Small intestine (tissue), 7 donors: ENCODE data around the gene B4GALNT1. TPM values are rescaled to one million over a fixed set of nuclear protein-coding genes. Genes with fewer than 3 reads are reported as not detected.
A peak's percentile ranks its signal among the peaks of the same experiment; 100 is the strongest.

Experiments used
- DNase-seq, 2 donors: peaks; one replicate each; pipeline versions ENCODE4 v3.0.0 to v3.0.0-alpha.2; 2013
- FAIRE-seq: peaks from 2 replicates; lab custom pipeline; 2012; peaks lifted over from hg19 to GRCh38; lab: Jason Lieb, UNC
- H3K27ac ChIP-seq, 3 donors: one replicate each; pipeline ENCODE4 v1.5.1; 2013; ENCODE audit warnings: low read length in 2 of 3, mild to moderate bottlenecking in 2 of 3, control low read depth in 1 of 3, inconsistent platforms in 1 of 3, low read depth in 1 of 3, moderate library complexity in 1 of 3
- H3K27me3 ChIP-seq, 3 donors: one replicate each; pipeline ENCODE4 v1.6.1; 2013; ENCODE audit warnings: low read length in 3 of 3, inconsistent platforms in 1 of 3; ENCODE audit not compliant: control insufficient read depth in 3 of 3, insufficient read depth in 3 of 3
- H3K36me3 ChIP-seq, 3 donors: one replicate each; pipeline ENCODE4 v1.6.1; 2013; ENCODE audit warnings: low read length in 3 of 3, inconsistent platforms in 1 of 3, low read depth in 1 of 3, mild to moderate bottlenecking in 1 of 3, moderate library complexity in 1 of 3; ENCODE audit not compliant: control insufficient read depth in 3 of 3, insufficient read depth in 2 of 3
- H3K4me1 ChIP-seq, 3 donors: one replicate each; pipeline ENCODE4 v1.6.1; 2013; ENCODE audit warnings: low read length in 2 of 3, inconsistent platforms in 1 of 3, low read depth in 1 of 3, mild to moderate bottlenecking in 1 of 3, moderate library complexity in 1 of 3; ENCODE audit not compliant: control insufficient read depth in 3 of 3, insufficient read depth in 2 of 3
- H3K4me3 ChIP-seq, 3 donors: one replicate each; pipeline ENCODE4 v1.5.1; 2013; ENCODE audit warnings: low read length in 3 of 3, control low read depth in 1 of 3, inconsistent platforms in 1 of 3, low read depth in 1 of 3, mild to moderate bottlenecking in 1 of 3, moderate library complexity in 1 of 3
- H3K9me3 ChIP-seq, 2 donors: one replicate each; pipeline ENCODE4 v1.6.1; 2013; ENCODE audit warnings: low read depth in 1 of 2, low read length in 1 of 2; ENCODE audit not compliant: control insufficient read depth in 2 of 2, insufficient read depth in 1 of 2
- WGBS, 3 donors: extraction: QIAGEN DNeasy Blood & Tissue Kit; methylation state at CpG; one replicate each; pipeline ENCODE4 v1.1.7; 2013; 5-methylcytosine and 5-hydroxymethylcytosine counted together
- polyA plus RNA-seq, 4 donors: library from polyadenylated mRNA; stranded (reverse) in 3 of 4; unstranded in 1 of 4; fragments of 200-250 nt in 3 of 4; fragments of 120-200 nt in 1 of 4; gene quantifications; one replicate each; pipeline versions ENCODE4 v1.2.1 to v1.2.3, GENCODE V29; 2013
- donor health status: healthy with polysubstance abuse.
- donor health status: control.
- donor health status: control.
- donor health status: Bipolar disorder and iron deficiency.
- donor health status: healthy.

B4GALNT1 gene
- polyA plus RNA-seq, 4 donors: 0.27 to 2.1 (median 0.95) TPM; not detected in 1

DNA sequence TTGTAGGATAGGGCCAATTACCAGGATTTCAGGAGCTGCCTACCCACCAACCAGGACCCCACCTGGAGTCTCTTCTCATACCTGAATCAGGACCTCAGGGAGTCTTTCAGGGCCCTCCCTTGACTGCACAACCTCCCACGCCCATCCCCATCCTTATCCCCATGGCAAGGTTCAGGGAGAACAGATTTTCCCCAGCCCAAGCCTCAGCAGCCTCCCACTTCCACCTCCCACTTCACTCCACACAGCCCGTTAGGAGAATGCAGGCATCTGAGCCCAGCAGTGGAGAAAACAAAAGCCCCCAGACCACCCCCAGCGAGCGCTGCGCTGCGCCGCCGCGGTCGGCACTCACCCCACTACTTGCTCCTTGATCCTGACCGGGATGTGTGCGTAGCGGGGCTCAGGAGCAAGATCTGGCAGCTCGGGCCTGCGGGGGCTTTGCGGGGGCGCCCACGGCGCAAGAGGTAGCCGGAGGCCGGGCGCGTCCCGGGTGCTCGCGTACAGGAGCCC is 1.4 kb downstream of the B4GALNT1 start:
- FAIRE-seq: no peak
- Histone ChIP-seq H3K9me3 (no peaks in the 10 kb centered on the region), H3K27ac (no peak overlapping the region), H3K4me1 (peaks cover 0 to 13% (median 0%) of the 10 kb centered on the region in 3 donors), H3K4me3 (no peak overlapping the region), H3K36me3 (no peaks in the 10 kb centered on the region), H3K27me3 (peaks cover 9 to 82% (median 34%) of the 10 kb centered on the region in 3 donors)
- no peak for DNase-seq
- WGBS, 3 donors: 8 to 14% (median 8%) methylated on average over 26 of the region's 26 CpGs

DNA sequence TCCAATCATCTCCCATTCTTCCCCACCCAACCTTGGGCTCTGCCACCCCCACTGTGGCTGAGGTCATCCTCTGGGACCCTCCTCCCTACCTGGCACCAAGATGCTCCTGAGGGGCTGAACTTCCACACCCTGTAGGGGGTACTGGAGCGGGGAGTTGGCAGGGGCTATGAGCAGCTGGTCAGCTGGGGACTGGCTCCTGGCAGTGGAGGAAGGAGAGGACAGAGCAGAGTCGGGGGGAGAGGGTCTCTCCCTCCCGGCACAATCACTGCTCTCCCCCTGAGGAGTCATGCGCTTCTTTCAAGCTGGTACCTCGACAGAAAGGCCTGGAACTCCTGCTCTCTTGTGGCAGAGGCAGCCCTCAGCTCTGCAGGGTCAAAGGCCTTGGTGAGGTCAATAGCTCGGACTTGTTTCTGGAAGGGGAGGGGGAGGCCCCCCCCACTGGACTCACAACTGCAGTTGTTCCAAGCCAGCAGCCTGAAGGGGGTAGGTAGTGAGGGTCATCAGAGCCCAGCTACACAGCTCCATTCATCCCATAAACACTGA is 2.0 kb downstream of the B4GALNT1 start:
- 28 to 48% (median 41%) methylated on average over 5 to 6 of the region's 6 CpGs for WGBS, 3 donors
- no peak for DNase-seq
- no peaks in the 10 kb centered on the region for H3K9me3 ChIP-seq
- peaks cover 0 to 13% (median 0%) of the 10 kb centered on the region in 3 donors for H3K4me1 ChIP-seq
- no peak overlapping the region for H3K27ac ChIP-seq
- no peaks in the 10 kb centered on the region for H3K36me3 ChIP-seq
- FAIRE-seq: no peak
- no peak overlapping the region for H3K4me3 ChIP-seq
- peaks cover 12 to 88% (median 40%) of the 10 kb centered on the region in 3 donors for H3K27me3 ChIP-seq

- Histone ChIP-seq H3K4me3 (no peak overlapping the region), H3K9me3 (no peaks in the 10 kb centered on the region), H3K36me3 (no peaks in the 10 kb centered on the region), H3K27me3 (peaks cover 10 to 93% (median 42%) of the 10 kb centered on the region in 3 donors), H3K27ac (no peak overlapping the region), H3K4me1 (peaks cover 0 to 13% (median 0%) of the 10 kb centered on the region in 3 donors)
- WGBS, 3 donors: 66 to 76% (median 71%) methylated on average over 5 of the region's 5 CpGs
- DNase-seq (no peak), FAIRE-seq (no peak)
Measured at GRCh38 chr12:57629897-57630471, 3.0 kb downstream of the B4GALNT1 start.

GRCh38 chr12:57628280-57629191 is 4.5 kb downstream of the B4GALNT1 start:
- no peak overlapping the region for H3K27ac ChIP-seq
- H3K4me3 ChIP-seq: no peak overlapping the region
- FAIRE-seq (no peak), DNase-seq (no peak)
- 46 to 57% (median 46%) methylated on average over 29 of the region's 29 CpGs for WGBS, 3 donors
- H3K9me3 ChIP-seq: no peaks in the 10 kb centered on the region
- peaks cover 10 to 98% (median 55%) of the 10 kb centered on the region in 3 donors for H3K27me3 ChIP-seq
- H3K4me1 ChIP-seq: peaks cover 0 to 13% (median 0%) of the 10 kb centered on the region in 3 donors
- no peaks in the 10 kb centered on the region for H3K36me3 ChIP-seq

DNA sequence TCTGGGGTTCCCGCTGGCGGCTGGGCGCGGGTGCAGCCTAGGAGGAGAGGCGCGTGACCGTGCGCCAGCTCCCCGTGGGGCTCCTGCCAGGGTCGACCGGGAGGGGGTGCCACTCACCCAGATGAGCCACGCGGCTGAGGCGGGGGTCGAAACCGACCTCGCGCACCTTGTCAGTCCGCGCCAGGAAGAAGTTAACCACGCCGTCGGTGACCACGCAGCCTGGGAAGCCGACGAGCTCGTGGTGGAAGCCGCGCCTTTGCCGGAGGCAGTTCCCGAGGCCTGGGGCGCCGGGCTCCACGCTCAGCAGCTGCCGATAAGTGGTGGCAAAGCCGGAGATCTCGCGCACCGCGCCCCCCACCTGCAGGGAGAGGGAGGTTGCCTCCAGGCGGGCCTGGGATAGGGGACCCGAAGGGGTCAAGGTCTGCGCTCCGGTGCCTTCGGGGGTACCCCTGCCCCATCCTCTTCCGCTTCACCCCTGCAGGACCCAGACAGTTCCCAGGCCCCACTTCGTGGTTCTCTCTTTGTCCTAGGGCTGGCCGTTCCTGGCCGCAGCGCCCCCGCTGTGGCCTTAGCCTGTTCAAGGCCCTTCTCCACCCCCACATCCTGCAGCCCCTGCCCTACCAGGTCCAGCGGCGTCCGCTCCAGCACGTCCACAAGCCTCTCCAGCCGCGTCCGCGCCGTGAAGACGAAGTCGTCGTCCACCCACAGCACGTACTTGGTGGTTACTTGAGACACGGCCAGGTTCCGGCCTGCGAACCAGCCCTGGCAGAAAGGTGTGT is 5.3 kb downstream of the B4GALNT1 start:
- Histone ChIP-seq H3K36me3 (no peaks in the 10 kb centered on the region), H3K27me3 (peaks cover 10 to 97% (median 60%) of the 10 kb centered on the region in 3 donors), H3K4me1 (peaks cover 0 to 10% (median 0%) of the 10 kb centered on the region in 3 donors), H3K27ac (no peak overlapping the region), H3K4me3 (no peak overlapping the region), H3K9me3 (no peaks in the 10 kb centered on the region)
- FAIRE-seq (no peak), DNase-seq (peak in 1 of 2 donors; percentile 43)
- 6 to 11% (median 7%) methylated on average over 45 to 67 of the region's 67 CpGs for WGBS, 3 donors

DNA sequence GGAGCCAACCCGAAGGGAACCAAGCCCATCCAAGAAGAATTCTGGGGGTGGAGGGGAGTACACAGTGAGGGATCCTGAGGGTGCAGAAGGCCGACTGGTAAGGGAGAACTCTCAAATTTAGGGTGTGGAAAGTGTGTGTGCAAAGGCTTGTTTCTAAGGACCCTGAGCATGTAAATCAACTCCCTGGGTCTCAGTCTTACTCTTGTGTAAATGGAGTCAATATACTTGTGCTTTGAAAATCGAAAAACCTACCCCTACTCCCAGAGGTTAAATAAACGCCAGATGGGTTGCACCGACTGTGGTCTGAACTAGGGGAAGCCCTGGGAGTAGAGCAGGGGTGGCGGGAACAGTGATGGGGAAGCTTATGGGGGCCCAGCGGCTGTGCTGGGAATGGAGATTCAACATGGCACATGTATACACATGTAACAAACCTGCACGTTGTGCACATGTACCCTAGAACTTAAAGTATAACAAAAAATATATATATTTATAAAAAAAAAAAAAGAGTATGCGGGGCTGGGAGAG is 6.0 kb downstream of the B4GALNT1 start:
- Histone ChIP-seq H3K27me3 (peaks cover 8 to 97% (median 61%) of the 10 kb centered on the region in 3 donors), H3K36me3 (no peaks in the 10 kb centered on the region), H3K27ac (no peak overlapping the region), H3K4me1 (peaks cover 0 to 9% (median 0%) of the 10 kb centered on the region in 3 donors), H3K4me3 (no peak overlapping the region), H3K9me3 (no peaks in the 10 kb centered on the region)
- FAIRE-seq (no peak), DNase-seq (no peak)
- 17 to 26% (median 18%) methylated on average over 9 of the region's 9 CpGs for WGBS, 3 donors

DNA sequence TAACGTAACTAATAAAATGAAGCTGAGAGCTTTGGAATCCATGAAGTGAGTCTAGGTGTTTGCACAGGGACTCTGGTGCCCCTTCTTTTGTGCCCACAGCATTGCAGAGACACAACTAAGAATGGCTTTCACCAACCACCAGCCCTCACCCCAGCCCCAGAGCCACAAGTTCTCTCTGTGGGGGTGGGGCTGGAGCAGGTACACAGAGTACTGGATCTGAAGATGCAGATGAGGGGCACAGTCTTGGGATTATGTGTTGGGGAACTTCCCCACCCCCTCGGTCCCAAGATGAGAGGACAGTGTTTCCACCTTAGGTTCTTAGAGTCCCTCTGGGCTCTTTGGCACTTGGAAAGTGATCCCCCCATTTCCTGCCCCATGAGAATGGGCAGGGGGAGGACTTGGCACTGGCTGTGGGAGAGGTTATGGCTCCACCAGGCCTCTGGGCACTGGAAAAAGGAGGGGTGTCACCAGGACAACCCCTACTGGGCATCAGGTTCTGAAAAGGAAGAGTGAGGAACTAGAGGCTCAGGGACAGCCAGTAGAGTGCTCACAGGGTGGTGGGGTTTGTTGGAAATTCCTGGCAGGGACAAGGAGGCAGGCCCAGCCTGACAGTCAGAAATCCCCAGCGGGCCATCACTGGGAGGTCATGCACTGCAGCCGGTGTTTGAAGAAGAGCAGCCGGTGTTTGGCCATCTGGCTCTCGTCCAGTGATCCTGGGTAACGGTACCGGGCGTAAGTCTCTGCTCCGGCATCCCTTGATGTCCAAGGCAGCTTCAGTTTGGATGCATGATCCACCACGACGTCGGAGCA is 6.7 kb downstream of the B4GALNT1 start:
- H3K9me3 ChIP-seq: no peaks in the 10 kb centered on the region
- no peak overlapping the region for H3K4me3 ChIP-seq
- H3K27me3 ChIP-seq: peaks cover 8 to 97% (median 55%) of the 10 kb centered on the region in 3 donors
- DNase-seq (no peak), FAIRE-seq (no peak)
- 25 to 42% (median 36%) methylated on average over 13 of the region's 13 CpGs for WGBS, 3 donors
- no peaks in the 10 kb centered on the region for H3K36me3 ChIP-seq
- no peak overlapping the region for H3K27ac ChIP-seq
- H3K4me1 ChIP-seq: peaks cover 0 to 13% (median 0%) of the 10 kb centered on the region in 3 donors
